SH-SY5Y (cell line): ENCODE data around the gene INTS3.

ENCODE experiments used
- GATA2 ChIP-seq: IDR thresholded peaks from 2 replicates; pipeline ENCODE4 v1.6.1; 2011; ENCODE audit warnings: mild to moderate bottlenecking, low read depth, low read length
- GATA3 ChIP-seq: IDR thresholded peaks from 2 replicates; pipeline ENCODE4 v1.6.1; 2011; ENCODE audit warnings: low read depth, mild to moderate bottlenecking, low read length, moderate library complexity

INTS3 gene

DNA sequence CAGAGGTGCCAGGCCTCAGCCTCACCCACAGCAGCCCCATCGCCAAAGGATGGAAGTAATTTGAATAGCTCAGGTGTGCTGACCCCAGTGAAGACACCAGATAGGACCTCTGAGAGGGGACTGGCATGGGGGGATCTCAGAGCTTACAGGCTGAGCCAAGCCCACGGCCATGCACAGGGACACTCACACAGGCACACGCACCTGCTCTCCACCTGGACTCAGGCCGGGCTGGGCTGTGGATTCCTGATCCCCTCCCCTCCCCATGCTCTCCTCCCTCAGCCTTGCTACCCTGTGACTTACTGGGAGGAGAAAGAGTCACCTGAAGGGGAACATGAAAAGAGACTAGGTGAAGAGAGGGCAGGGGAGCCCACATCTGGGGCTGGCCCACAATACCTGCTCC is 34.4 kb upstream of the INTS3 start:
- TF ChIP-seq GATA3 (no peak), GATA2 (no peak)

DNA sequence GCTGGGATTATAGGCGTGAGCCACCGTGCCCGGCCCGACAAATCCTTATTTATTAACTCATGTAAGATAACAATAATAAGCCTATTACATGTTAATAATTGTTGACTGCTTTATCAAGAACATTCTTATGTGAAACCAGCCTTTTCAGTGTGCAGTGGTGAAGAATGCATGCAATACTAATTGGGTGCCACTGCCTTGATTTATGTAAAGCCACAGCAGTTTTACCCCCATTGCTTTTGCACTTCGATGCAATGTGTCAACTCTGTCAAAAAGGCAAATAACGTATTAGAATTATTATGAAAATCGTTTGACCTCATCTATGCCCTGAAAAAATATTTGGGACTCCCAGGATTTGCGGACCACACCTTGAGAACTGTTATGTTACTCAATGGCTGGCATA is 31.1 kb upstream of the INTS3 start:
- TF ChIP-seq GATA2, result no peak
- no peak for TF ChIP-seq GATA3

GRCh38 chr1:153697191-153698019 is 30.4 kb upstream of the INTS3 start:
- TF ChIP-seq GATA2 (no peak), GATA3 (no peak)

- TF ChIP-seq GATA2, result no peak
- TF ChIP-seq GATA3, result no peak
Observed at GRCh38 chr1:153698020-153698922, 29.6 kb upstream of the INTS3 start.

DNA sequence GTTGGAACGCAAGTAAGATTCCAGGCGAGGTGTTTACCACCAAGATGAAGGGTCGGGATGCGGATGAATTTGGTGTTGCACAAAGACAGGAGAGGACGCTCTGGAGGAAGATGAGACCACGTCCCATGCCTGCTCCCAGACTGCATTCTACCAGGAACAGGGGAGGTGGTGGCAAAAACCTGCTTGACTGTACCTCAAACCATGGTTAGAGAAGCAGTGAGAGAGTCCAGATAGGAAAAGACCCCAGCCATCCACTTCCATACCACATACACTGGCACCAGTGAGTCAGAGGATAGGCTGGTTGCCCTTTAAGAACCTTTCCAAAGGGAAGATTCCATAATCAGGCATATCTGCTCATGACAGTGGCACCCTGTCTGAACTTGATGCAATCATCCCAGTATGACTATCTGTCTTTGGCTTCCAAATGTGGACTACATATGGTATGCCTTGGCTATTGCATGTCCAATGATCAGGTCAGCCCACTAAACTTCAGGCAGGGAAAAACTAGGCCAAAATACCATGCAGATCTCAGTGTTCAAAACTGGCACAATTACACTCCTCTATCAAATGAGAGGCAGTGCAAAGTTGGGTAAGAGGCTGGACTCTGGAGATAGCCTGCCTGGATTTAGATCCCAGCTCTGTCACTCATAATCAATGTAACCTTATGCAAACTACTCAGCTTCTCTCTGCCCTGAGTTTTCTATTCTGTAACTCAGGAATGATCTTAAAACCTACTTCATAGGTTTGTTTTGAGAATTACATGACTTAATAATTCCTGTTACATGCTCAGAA is 28.7 kb upstream of the INTS3 start:
- no peak for TF ChIP-seq GATA3
- no peak for TF ChIP-seq GATA2

- TF ChIP-seq GATA3, result no peak
- no peak for TF ChIP-seq GATA2
Observed at GRCh38 chr1:153699768-153700167, 28.1 kb upstream of the INTS3 start.

DNA sequence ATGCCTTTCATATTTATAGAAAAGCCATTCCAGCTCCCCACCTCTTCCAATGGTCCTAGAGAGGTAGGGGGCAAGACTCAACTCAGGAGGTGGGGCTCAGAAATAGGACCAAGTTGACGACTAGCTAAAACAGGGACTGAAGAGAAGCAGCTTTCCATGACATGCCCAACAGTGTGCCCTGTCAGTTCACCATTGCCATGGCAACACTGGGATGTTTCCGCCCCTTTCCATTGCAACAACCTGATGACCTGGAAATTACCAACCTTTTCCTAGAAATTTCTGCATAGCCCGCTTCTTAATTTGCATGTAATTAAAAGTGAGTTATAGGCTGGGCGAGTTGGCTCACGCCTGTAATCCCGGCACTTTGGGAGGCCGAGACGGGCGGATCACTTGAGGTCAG is 22.4 kb upstream of the INTS3 start:
- TF ChIP-seq GATA2 (no peak), GATA3 (no peak)

- no peak for TF ChIP-seq GATA2
- no peak for TF ChIP-seq GATA3
Observed at GRCh38 chr1:153711026-153711425, 16.8 kb upstream of the INTS3 start.

DNA sequence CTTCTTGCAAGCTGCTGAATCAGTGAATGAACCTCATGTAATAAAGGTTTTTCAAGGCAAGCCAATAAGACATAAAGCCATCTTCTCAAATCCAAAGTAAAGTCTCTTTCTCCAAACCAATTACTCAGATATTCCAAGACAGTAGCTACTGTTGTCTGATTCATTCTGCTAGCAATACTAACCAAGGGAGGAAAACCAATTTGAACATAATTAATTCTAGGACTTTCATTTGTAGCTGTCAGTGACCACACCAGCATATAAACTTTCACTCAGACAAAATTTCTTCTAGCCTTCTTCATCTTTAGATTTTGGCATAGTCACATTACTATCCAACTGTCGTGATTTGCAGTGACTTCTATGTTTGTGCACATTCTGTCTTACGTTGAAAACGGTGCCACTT is 10.5 kb upstream of the INTS3 start:
- TF ChIP-seq GATA2 (no peak), GATA3 (no peak)

DNA sequence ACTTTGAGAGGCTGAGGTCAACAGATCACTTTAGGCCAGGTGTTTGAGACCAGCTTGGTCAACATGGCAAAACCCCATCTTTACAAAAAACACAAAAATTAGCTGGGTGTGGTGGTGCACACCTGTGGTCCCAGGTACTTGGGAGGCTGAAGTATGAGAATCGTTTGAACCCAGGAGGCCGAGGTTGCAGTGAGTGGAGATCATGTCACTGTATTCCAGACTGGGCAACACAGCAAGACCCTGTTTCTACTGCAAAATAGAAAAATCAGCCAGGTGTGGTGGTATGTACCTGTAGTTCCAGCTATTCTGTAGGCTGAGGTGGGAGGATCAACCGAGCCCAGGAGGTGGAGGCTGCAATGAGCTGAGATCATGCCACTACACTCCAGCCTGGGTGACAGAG is 4.2 kb upstream of the INTS3 start:
- TF ChIP-seq GATA3, result no peak

DNA sequence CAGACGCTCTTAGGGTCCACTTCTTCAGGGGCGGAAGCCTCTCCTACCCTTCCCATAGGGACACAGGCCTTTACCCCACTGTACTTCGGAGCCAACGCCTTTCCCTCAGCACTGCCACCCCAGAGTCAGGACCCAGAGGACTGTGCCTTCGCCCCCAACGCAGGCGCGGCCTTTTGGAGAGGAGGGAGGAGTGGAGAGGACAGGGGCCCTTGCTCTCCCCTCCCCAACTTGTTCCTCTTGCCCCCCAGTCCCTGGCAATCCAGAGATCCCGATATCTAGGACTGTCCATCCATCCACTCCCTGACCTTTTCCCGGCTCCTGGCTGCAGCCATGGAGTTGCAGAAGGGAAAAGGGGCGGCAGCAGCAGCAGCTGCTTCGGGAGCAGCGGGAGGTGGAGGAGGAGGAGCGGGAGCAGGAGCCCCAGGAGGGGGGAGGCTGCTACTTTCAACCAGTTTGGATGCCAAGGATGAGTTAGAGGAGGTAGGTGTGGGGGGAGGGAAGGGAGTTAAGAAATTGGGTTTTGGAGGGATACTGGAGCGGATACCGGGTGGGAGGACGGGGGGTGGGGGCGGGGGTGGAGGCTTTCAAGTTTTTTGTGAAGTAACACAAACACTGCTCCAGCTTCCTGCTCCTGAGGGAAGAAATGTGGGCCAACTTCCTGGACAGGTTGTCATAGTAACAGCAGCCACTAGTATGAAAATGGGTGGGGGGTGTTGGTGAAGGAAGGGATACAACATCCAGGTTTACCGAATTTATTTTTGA is 636 bp downstream of the INTS3 start:
- no peak for TF ChIP-seq GATA3
- TF ChIP-seq GATA2, result no peak

- TF ChIP-seq GATA2, result no peak
- TF ChIP-seq GATA3, result no peak
Observed at GRCh38 chr1:153730468-153730988, 2.7 kb downstream of the INTS3 start.

DNA sequence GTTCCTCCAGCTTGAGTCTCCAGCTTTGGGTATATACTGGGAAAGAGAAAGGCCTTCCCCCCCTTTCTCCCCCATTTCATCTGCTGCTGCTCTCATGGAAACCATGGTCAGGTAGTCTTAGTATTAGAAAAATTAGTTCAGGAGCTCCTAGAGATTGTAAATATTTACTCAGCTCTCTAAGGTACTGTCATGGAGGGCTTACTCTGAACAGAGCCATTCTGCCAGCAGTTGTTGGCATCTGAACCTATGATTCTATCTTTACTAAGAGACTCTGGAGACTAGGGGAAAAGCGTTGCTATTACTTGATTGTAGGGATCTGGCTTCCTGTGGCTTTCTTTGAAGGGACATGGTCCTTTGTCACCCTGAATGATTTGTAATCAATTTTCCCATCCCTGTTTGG is 6.1 kb downstream of the INTS3 start:
- no peak for TF ChIP-seq GATA2
- TF ChIP-seq GATA3, result no peak

DNA sequence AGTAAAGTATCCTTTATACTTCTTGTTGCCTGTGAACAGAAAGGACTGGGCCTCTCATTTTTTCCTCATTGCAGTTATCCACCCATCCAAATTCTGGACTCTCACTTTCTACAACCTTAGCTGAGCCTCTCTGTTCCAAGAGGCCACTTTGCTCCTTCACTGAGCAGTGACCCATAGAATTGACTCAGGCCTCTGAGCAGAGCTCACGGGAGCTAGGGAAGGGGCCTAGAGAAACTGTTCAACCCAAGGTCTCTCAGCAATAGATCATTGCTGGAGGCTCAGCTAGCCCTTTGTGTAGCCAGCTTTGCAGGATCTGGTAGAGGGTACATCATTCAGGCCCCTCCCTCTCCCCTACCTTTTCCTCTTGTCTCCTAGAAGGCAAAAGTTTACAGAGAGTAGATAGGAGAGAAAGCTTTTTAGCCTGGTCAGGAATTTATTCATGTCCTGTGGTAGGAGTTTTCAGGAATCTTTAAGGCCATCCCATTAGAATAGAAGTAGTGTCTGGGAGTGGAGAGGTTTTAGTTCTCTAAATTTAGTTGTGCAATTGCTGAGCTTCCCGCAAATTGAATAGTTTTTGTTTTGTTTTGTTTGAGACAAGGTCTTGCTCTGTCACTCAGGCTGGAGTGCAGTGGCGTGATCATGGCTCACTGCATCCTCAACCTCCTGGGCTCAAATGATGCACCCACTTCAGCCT is 6.7 kb downstream of the INTS3 start:
- TF ChIP-seq GATA3, result no peak
- TF ChIP-seq GATA2, result no peak
